Measurements from ENCODE around the gene CRTAC1. TPM values are rescaled to one million over a fixed set of nuclear protein-coding genes. Genes with fewer than 3 reads are reported as not detected.

CRTAC1 gene
- polyA plus RNA-seq, 3 donors: not detected

- Mint-ChIP-seq H3K9me3 (peaks cover 0 to 2% (median 0%) of the 10 kb centered on the region in 7 donors), H3K27me3 (ENCODE audit: low read depth in 3 of 3) (peaks cover 4 to 6% (median 6%) of the 10 kb centered on the region in 3 donors), H3K4me1 (peaks cover 16% of the 10 kb centered on the region), H3K36me3 (no peaks in the 10 kb centered on the region), H3K27ac (no peak overlapping the region), H3K4me3 (no peak overlapping the region)
- H3K4me1 ChIP-seq (ENCODE audit: control insufficient read depth in 1 of 2, insufficient read depth in 2 of 2, low read length in 2 of 2): peaks cover 9 to 12% of the 10 kb centered on the region in 2 donors
- intact Hi-C loops (cut with micrococcal nuclease): no loop called here
- no peak overlapping the region for H3K9ac ChIP-seq (ENCODE audit: insufficient read depth, low read length, poor library complexity, severe bottlenecking)
- H3K27me3 ChIP-seq (ENCODE audit: control insufficient read depth in 2 of 2, insufficient read depth in 2 of 2, low read length in 2 of 2): peaks cover 0 to 5% of the 10 kb centered on the region in 2 donors
- no peaks in the 10 kb centered on the region for H3K79me2 ChIP-seq (ENCODE audit: insufficient read depth, low read length)
- H3K4me2 ChIP-seq (replicated peaks; ENCODE audit: extremely low read depth, low read length, poor library complexity, severe bottlenecking): no peak overlapping the region
- TF ChIP-seq CTCF (IDR thresholded peaks at IDR 0.05): no peak
- H3K9me3 ChIP-seq (replicated peaks in 1 of 2; ENCODE audit: control insufficient read depth in 1 of 2, insufficient read depth in 1 of 2, low read length in 2 of 2): no peaks in the 10 kb centered on the region
- H3K27ac ChIP-seq (ENCODE audit: low read depth in 1 of 2, low read length in 2 of 2): no peak overlapping the region
- H2AFZ ChIP-seq (ENCODE audit: insufficient read depth, low read depth, low read length, poor library complexity, severe bottlenecking): no peak overlapping the region
- H4K20me1 ChIP-seq (ENCODE audit: insufficient read depth, low read length): no peaks in the 10 kb centered on the region
- DNase-seq: no peak
- WGBS (ENCODE audit: insufficient coverage): no CpG with 5 or more reads among the region's 2 CpGs
- H3K4me3 ChIP-seq (replicated peaks in 1 of 3; ENCODE audit: low read depth in 2 of 3, low read length in 3 of 3): no peak overlapping the region
- H3K36me3 ChIP-seq (replicated peaks in 1 of 2; ENCODE audit: control insufficient read depth in 1 of 2, insufficient read depth in 2 of 2, low read length in 2 of 2): no peaks in the 10 kb centered on the region
Measured at GRCh38 chr10:98074315-98074911, 44.0 kb upstream of the CRTAC1 start.

GRCh38 chr10:98067165-98067564, 36.7 kb upstream of the CRTAC1 start:
- Mint-ChIP-seq H3K36me3 (no peaks in the 10 kb centered on the region), H3K9me3 (peaks cover 0 to 2% (median 0%) of the 10 kb centered on the region in 7 donors), H3K4me1 (no peaks in the 10 kb centered on the region), H3K27ac (no peak overlapping the region), H3K27me3 (ENCODE audit: low read depth in 3 of 3) (peaks cover 6 to 18% (median 9%) of the 10 kb centered on the region in 3 donors), H3K4me3 (no peak overlapping the region)
- TF ChIP-seq CTCF (IDR thresholded peaks at IDR 0.05): no peak
- H4K20me1 ChIP-seq (ENCODE audit: insufficient read depth, low read length): no peaks in the 10 kb centered on the region
- H3K36me3 ChIP-seq (replicated peaks in 1 of 2; ENCODE audit: control insufficient read depth in 1 of 2, insufficient read depth in 2 of 2, low read length in 2 of 2): no peaks in the 10 kb centered on the region
- WGBS (ENCODE audit: insufficient coverage): 85% methylated on average over 5 of the region's 5 CpGs
- no peak overlapping the region for H2AFZ ChIP-seq (ENCODE audit: insufficient read depth, low read depth, low read length, poor library complexity, severe bottlenecking)
- H3K79me2 ChIP-seq (ENCODE audit: insufficient read depth, low read length): no peaks in the 10 kb centered on the region
- H3K4me3 ChIP-seq (replicated peaks in 1 of 3; ENCODE audit: low read depth in 2 of 3, low read length in 3 of 3): no peak overlapping the region
- intact Hi-C loops (cut with micrococcal nuclease): no loop called here
- H3K9me3 ChIP-seq (replicated peaks in 1 of 2; ENCODE audit: control insufficient read depth in 1 of 2, insufficient read depth in 1 of 2, low read length in 2 of 2): no peaks in the 10 kb centered on the region
- no peak for DNase-seq
- peaks cover 5% of the 10 kb centered on the region in 2 donors for H3K27me3 ChIP-seq (ENCODE audit: control insufficient read depth in 2 of 2, insufficient read depth in 2 of 2, low read length in 2 of 2)
- H3K4me1 ChIP-seq (ENCODE audit: control insufficient read depth in 1 of 2, insufficient read depth in 2 of 2, low read length in 2 of 2): no peaks in the 10 kb centered on the region
- H3K4me2 ChIP-seq (replicated peaks; ENCODE audit: extremely low read depth, low read length, poor library complexity, severe bottlenecking): no peak overlapping the region
- no peak overlapping the region for H3K27ac ChIP-seq (ENCODE audit: low read depth in 1 of 2, low read length in 2 of 2)
- H3K9ac ChIP-seq (ENCODE audit: insufficient read depth, low read length, poor library complexity, severe bottlenecking): no peak overlapping the region
